IPS DF 19.7 (cell line): Measurements from ENCODE around the gene FOXD4L6.
"Not testable (repeated sequence)": the region's sequence is repeated elsewhere in the genome, so short reads cannot be mapped to it uniquely, and the experiment has no call there.

Experiments used
- DNase-seq: peaks from one replicate; pipeline ENCODE4 v3.0.0-alpha.2; 2013; ENCODE audit warnings: low read depth, low spot score

FOXD4L6 gene

DNA sequence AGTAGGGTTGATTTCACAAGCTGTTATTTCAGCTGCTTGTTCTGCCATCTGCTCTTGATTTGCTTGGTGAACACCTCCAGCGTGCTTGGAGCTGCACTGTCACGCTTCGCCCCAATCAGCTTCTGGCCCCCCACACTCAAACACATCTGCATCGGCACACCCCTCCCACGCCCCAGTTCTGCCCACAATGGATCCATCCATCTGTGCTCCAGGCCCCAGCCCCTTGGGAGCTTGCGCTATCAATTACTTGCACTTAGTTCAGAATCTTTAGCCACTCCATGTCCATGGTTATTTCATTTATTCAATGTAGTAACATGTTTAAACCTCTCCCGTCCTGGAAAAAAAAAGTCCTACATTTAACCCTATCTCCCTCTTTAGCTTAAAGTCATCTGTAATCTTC is 28.0 kb downstream of the FOXD4L6 start:
- DNase-seq, result not testable (repeated sequence)

DNA sequence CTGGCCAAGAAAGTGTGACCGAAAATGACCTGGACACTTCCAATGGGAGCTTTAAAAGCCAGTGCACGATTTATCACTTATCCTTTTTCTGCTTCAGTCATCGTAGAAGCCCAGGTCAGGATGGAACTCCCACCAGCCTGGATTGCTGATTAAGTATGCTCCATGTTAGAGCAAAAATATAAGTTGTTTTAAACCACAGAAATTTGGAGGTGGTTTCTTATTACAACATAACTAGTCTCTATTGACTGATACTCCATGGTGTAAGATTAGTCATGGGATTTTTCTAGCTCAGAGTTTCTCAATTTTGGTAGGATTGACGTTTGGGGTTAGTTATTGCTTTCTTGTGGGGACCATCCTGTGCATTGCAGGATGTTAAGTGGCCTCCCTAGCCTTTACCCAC is 29.7 kb downstream of the FOXD4L6 start:
- DNase-seq, result not testable (repeated sequence)

DNA sequence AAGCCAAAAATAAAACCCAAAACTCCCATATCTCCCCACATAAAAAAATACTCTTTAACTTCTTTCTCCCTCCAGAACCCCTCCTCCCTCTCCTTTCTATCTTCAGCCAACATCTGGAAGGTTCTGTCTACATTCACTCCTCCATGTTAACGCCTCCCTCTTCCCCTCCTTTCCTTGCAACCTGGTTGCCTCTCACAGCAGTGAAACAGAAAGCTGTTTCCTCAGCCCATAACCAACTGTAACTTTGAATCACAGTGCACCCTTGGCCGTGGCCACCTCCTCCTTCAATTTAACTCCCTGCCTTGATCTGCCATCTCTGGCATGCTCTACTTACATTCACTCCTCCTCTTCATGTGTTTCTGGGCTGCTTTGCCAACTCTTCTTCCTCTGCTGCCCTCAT is 33.4 kb downstream of the FOXD4L6 start:
- DNase-seq, result not testable (repeated sequence)

DNA sequence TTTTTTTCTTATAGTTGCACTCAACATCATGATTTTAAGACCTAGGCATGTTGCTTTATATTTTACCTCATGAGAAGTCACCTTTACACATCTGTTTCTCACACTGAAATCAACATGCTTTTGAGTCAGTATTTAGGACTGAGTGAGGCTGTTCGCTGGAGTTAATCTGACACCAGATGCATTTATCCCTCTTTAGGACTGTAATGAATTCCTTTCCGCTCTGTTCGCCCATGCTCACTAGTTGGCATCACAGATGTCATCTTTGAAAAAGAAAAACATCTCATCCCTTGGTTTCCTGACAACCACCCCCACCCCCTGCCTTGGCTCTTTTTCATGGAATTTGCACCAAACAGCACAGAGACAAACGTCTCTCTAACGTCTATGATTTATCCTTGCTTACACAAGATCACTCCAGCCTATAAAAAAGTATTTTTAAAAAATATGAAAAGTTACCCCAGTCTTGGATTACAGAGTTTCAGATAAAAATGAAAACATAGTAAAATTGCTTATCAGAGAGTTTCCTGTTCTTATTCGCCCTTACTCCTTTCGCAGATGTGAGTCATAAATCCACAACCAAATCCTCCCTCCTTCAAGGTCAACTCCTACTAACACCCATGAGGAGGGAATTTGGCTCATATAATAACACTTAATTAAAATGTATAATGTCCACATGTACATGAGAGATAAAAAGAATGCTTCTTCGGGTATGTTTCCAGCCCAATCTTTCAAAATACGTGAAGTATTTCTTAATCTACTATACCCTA is 34.3 kb downstream of the FOXD4L6 start:
- DNase-seq, result not testable (repeated sequence)

DNA sequence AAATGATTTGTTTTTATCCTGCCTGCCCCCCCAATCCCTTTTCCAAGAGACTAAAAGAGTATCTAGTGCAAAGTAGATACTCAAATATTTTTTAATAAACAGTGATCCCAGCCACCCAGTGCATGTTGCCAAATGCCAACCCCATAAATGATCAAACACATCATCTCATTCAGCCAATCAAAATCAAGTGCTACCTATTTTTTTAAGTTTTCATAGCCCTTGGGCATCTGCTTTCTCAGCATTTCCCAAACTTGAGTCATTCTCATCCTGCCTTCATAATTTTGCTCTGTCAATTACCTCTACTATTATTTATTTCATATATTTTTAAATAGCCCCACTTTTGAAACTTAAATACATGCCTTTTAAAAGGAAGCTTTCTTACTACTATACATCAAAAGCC is 37.6 kb downstream of the FOXD4L6 start:
- DNase-seq, result not testable (repeated sequence)

DNA sequence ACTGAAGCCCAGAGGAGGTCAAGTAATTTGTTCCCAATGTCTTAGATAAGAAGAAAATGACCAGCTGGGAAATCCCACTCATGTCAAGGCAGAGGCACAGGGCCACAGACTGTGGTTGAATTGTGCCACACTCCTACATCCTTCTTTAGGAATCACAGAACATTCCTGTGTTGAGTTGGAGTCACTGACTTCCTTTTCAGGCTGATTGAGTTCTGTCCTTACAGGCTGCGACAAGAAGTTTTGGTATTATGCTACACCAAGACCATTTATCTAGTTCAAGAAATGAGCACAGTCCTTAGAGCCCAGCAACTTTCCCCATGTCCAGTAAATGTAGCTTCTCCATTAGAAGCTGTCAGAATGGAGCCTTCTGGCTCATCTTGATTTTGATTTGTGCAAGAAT is 38.1 kb downstream of the FOXD4L6 start:
- DNase-seq, result not testable (repeated sequence)

DNA sequence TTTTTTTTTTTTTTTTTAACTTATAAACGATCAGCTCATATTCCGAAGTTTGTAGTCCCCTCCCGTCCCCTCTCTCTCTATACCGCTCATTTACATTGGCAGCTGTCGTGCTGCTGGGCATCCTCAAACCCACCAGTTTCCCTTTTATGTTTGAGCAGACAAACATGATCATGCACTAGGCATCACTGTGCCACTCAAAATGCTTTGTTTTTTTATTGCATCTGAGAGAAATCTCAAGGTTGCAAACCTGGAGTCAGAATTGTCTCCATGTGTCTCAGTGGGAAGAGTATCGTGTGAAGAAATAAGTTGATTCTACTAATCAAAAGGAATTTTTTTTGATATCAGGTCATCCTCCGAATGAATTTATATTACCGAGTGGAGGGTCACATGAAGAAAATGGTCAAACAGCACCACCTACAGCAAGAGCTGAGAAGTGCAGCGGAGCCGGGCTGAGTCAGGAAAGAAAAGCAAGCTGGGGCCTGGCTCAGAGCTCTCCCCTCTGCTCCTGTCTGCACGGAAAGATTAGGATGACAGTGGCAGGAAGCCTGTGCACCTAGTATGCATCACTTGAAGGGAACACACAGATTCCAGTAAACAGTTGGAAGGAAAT is 39.9 kb downstream of the FOXD4L6 start:
- not testable (repeated sequence) for DNase-seq

DNA sequence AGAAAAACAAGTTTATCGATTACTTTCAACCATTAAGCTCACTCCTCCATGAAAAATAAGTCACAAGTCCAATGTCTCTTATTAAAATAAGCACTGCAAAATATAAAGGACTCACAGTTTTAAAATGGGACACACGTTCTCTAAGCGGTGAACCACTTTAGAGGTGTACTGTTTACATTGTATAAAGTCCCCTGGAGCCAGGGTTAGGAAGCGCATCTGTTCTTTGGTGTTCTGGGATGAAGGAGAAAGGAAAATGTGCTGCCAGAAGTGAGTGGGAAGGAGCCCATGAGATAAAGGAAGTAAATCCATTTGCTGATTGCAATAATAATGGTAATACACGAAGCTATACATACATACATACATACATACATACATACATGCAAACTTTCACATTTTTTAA is 40.6 kb downstream of the FOXD4L6 start:
- DNase-seq, result not testable (repeated sequence)

DNA sequence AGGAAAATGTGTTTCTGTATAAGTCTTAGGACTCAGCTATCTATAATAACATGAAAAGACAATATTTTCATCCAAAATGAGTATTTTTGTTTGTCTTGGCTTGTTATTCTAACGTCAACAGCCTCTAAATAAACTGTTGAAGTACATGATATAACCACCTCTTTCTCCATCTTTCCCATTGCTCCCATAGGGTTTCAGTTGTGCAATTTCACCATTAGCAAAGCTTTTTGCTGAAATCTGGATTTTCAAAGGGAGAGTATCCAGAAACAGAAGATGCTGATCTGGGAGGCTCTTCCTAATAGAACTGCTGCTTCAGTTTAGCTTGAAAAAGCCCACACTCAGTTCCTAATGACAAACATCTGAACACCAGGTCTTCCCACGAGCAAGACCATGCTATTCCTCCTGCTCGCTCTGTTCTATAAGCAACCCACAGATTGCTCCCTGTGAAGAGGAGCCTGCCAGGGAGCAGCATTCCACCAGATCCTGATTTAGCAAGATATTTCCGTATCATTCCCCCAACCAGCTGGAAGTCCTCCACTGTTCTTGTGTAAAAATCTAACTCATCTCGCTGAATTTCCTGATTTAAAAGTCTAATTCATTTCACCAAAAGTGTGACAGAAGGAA is 41.2 kb downstream of the FOXD4L6 start:
- not testable (repeated sequence) for DNase-seq

DNA sequence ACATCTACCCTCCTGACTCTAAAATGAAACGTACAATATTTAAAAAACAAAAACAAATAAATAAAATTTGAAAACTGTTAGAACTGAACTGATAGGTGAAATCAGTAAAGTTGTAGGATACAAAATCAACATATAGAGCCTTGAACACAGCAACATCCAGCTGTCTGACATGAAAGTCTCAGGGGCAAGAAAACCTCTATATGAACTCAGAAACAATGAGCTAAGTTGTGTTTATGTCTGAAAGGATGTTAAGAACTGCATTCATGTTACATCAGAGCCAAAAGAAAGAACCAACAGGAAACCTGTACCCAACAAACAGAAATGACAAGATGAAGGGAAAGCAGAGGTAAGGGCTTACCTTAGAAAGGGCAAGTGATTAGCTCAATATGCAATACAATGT is 41.8 kb downstream of the FOXD4L6 start:
- not testable (repeated sequence) for DNase-seq

DNA sequence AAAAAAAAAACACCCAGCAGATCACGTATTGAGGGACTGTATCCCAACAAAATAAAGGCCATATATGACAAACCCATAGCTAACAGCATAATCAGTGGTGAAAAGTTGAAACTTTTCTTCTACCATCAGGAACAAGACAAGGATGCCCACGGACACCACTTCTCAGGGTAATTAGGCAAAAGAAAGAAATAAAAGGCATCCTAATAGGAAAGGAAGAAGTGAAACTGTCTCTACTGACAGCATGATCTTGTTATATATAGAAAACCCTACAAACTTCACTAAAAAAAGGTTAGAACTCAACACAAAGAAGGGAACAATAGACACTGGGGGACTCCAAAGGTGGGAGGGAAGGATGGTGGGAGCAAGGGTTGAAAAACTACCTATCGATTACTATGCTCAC is 42.3 kb downstream of the FOXD4L6 start:
- DNase-seq, result not testable (repeated sequence)

DNA sequence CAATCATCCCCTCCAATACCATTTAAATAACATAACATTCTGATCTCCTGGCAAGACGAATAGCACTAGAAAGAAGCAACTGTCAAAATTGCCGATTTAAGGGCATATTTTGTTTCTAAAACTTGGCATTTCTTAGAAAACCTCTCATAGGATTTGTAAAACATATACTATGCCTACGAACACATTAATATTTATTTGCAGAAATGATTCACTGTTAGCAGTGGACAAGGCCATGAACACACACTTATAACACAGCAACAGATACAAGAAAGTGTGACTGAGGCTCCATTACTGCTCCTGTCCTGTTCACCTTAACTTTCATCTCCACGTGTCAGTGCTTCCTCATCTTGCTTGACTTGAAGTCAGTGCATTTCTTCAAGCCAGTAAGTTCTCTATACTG is 46.1 kb downstream of the FOXD4L6 start:
- not testable (repeated sequence) for DNase-seq

DNA sequence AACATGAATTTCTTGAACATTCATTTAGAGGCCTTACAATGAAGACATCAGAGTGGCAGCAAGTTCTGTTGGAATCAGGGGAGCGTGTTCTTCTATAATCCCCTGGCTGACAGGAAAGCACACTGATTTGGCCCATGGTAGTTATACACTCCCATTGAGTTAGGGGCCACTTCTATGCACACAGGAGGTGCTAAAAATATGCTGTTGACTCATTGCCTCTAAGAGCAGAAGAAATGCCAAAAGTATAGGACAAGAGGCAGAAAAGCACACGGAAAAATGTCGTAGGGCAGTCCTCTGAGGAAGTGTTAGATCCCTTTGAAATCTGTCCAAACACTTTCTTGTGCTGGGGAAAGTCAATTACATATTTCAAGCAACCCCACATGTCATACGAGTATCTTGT is 49.0 kb downstream of the FOXD4L6 start:
- not testable (repeated sequence) for DNase-seq

DNA sequence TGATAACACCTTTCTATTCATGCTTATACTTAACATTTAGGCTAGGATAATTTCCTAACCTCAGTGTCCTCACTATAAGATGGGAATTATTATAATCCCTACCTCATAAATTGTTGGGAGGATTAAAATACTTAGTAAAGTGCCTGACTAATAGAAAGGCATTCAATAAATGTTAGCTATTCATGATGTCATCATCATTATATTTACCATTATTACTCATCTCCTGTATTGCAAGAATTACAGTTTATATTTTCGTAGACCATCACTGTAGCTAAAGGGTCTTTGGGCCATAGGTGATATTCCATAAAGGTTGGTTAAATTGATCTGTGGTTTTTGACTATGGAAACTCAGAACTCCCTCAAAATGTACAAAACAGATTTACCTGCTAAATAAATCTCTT is 50.9 kb downstream of the FOXD4L6 start:
- not testable (repeated sequence) for DNase-seq
